ENCODE results near the gene SLC30A2.

Gene SLC30A2

DNA sequence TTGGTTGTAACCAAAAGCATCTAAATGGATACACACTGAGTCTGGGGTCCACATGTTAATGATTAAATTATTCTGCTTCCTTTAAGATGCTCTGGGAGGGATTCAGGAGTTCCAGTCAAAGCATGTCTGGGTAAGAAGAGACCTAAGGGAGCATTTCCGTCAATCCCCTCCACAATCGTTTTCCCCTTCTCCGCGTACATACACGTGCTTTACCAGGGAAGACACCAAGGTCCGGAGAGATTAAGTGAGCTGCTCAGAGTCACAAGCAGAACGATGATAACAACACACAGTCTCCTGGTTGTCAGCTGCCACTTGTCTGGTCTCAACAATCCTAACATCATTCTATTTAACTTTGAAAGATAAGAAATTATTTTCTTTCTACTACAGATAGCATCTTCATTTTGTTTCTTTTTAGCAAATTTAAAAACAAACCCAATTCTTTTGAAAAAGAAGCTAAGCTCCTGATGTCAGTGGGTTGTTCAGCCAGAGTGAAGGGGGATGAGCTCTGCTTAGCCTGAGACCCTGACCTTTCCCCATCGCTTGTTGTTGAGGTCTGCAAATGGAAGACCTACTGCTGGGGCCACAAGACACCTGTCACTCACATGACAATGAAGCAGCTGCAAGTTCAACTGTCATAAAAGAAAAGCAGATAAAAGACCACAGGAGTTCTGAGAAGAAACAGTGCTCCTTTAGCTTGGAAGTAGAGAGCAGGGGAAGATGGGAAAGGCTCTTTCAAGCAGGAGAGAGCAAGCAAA is 52.5 kb downstream of the SLC30A2 start:
- no peak overlapping the region for H3K27ac ChIP-seq
- TF ChIP-seq, protein P1, sequence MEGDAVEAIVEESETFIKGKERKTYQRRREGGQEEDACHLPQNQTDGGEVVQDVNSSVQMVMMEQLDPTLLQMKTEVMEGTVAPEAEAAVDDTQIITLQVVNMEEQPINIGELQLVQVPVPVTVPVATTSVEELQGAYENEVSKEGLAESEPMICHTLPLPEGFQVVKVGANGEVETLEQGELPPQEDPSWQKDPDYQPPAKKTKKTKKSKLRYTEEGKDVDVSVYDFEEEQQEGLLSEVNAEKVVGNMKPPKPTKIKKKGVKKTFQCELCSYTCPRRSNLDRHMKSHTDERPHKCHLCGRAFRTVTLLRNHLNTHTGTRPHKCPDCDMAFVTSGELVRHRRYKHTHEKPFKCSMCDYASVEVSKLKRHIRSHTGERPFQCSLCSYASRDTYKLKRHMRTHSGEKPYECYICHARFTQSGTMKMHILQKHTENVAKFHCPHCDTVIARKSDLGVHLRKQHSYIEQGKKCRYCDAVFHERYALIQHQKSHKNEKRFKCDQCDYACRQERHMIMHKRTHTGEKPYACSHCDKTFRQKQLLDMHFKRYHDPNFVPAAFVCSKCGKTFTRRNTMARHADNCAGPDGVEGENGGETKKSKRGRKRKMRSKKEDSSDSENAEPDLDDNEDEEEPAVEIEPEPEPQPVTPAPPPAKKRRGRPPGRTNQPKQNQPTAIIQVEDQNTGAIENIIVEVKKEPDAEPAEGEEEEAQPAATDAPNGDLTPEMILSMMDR (conservative IDR thresholded peaks at IDR 0.05) = no peak

DNA sequence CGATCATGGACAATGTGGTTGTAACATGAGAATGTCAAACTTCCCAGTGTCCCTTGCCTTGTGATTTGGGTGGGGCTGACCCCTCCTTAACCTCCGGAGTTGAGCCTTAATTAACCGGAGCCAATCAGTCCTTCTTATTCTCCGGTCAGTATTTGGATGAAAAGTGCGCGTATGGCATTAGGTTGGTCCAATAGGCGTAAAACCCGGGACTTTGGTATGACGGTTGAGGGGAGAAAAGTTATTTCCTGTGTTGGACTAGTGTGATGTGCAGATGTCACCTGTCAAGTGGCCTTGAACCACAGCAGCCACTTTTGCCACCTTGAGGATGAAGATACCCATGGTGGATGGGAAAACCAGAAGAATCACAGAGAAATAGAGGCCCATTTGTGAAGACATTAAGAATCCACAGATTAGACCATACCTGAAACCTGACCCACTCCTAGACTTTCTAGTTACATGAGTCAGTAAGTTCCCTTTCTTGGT is 53.2 kb downstream of the SLC30A2 start:
- TF ChIP-seq, protein P1 (conservative IDR thresholded peaks at IDR 0.05) = no peak
- H3K27ac ChIP-seq = no peak overlapping the region

DNA sequence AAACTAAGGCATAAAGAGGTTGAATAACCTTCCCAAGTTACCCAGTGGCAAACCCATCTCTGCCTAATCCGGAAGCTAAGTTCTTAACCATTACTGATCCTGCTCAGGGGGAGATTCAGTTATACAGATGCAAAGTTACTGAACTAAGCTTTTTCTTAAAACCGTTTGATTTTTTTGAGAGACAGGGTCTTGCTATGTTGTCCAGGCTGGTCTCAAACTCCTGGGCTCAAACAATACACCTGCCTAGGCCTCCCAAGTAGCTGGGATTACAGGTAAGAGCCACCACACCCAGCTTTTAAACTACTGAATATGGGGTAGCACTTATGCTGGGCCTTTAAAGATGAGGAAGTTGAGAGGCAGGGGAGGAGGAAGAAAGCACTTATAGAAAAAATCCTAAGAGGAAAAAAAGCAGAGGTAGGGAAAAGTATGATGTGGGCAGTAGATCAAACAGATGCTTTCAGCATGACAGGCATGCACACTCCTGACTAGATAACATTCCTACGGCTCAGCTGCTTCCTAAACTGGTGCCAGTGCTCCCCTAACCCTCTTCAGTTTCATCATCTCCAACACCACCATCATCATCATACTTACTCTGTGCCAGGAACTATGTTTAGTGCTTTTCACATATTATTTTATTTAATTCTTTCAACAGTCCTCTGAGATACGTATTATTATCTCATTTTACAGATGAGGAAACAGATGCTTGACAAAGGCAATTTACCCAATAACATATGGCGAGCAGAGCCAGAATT is 53.8 kb downstream of the SLC30A2 start:
- TF ChIP-seq, protein P1 (conservative IDR thresholded peaks at IDR 0.05) = no peak
- no peak overlapping the region for H3K27ac ChIP-seq

DNA sequence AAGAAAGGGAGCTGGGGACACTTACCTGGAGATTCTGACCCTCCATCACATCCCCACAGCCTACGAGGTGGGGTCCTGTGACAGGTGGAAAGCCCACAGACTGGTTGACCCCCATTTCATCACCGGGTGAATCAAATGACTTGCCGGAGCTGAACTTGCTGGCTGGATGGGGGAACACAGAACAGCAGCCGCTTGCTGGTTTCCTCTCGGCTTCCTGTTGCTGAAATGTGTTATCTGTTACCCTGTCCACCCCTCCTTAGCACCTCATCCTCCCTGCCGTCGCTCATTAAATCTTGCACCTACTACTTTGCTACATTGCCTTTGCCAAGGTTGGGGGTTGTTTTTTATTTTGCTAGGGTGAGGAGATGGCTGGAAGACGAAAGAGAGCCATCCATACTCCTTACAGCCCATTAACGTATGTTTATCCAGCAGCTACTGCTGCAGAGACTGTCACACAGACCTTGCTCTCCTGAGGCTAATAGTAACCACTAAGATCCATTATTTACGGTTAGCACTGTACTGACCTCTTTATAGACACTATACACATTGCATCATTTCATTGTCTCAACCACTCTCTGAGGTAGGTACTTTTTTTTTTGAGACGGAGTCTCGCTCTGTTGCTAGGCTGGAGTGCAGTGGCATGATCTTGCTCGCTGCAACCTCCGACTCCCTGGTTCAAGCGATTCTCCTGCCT is 55.1 kb downstream of the SLC30A2 start:
- H3K27ac ChIP-seq = no peak overlapping the region
- TF ChIP-seq, protein P1 (conservative IDR thresholded peaks at IDR 0.05) = no peak

DNA sequence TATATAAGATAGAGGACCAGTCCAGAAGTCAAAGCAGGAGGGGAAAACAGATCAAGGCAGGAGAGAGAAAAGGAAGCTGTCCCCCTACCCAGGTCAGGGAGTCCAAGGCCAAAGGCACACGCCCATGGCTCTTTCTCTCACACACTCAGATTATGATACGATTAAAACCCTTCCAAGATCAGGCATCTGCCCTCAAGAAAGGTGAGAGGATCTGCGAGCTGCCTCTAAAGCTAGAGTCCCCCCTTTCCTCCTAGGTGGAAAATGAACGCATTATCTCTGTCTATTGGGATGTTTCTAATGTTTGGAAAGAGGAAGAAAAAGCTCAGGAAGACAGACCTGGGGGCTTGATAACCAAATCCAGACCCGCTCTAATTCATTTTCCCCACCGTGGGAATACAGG is 55.7 kb downstream of the SLC30A2 start:
- TF ChIP-seq, protein P1 (conservative IDR thresholded peaks at IDR 0.05) = no peak
- H3K27ac ChIP-seq = no peak overlapping the region

DNA sequence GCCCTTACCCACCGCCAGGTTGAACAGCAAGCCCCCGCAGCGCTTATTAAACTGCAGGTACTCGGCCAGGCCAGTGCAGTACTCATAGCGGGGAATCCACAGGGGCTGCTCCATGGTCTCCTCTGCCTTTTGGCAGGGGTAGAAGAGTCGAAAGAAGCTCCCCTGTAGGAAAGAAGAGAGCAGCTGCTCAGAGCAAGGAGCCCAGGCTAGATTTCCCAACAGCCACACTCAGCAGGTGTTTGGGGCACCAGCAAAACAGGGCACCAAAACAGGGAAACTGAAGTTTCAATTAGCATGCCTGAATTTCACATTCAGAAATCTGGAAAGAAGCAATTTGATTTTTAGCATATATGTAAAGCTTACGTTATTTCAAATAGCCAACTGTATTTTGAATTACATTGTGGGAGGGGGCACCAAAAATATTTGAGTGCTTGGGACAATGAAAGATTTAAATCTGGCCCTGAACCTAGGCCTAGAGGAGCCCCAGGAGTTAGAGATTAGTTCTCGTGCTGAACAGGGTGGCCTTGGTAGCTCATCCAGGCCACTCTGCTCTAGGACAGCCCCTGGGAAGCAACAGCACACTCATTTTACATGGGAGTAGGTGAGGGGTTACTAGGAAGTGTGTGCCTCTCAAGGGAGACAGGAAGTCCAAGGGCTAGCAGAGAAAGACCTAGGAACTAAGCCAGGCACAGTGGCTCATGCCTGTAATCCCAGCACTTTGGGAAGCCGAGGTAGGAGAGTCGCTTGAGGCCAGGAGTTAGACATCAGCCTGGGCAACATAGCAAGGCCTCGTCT is 56.3 kb downstream of the SLC30A2 start:
- TF ChIP-seq, protein P1 (conservative IDR thresholded peaks at IDR 0.05) = no peak
- no peak overlapping the region for H3K27ac ChIP-seq

Measured in VCaP (cell line).